SHP77 treated with DMSO at 0.1 percent for 48 hours (cell line): ENCODE results near the gene SYCN.
"Not testable (repeated sequence)": the region's sequence is repeated elsewhere in the genome, so short reads cannot be mapped to it uniquely, and the experiment has no call there.

Experiments
- DNase-seq: peaks from one replicate; lab custom pipeline; 2025; lab: John Stamatoyannopoulos, UW

Gene SYCN, protein sequence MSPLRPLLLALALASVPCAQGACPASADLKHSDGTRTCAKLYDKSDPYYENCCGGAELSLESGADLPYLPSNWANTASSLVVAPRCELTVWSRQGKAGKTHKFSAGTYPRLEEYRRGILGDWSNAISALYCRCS

DNA sequence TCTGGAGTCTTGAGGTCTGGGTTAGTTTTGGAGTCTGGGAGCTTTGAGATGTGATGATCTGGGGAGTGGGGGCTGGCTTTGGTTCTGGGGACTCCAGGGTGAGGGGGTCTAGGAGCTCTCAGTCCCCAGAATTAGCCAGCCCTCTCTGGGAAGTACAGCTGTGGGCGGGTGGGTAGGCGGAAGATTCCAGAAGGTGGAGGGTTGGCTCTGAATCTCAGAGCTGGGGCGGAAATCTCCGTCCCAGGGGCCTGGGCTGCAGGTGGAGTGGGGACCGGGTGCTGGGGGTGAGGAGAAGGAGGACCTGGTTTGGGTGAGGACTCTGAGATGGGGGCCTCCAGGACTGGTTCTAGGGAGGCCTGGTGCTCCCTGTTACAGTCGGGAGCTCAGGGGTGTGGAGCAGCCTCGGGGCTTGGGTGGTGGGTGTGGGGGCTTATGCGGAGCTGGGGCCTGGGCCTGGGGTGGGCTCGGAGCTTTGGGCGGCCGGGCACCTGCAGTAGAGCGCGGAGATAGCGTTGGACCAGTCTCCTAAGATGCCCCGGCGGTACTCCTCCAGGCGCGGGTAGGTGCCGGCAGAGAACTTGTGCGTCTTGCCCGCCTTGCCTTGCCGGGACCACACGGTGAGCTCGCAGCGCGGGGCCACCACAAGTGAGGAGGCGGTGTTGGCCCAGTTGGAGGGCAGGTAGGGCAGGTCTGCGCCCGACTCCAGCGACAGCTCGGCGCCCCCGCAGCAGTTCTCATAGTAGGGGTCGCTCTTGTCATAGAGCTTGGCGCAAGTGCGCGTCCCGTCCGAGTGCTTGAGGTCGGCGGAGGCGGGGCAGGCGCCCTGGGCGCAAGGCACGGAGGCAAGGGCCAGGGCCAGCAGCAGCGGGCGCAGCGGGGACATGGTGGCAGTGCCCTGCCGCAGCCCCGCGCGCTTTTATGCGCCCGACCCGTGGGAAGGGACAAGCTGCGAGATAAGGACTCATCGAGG, at the start of gene SYCN:
Gene SYCN (minus strand): TSS at position 892 of the 970 bp plus-strand sequence. CDS start 9 bp downstream, at position 883.
- DNase-seq: no peak

DNA sequence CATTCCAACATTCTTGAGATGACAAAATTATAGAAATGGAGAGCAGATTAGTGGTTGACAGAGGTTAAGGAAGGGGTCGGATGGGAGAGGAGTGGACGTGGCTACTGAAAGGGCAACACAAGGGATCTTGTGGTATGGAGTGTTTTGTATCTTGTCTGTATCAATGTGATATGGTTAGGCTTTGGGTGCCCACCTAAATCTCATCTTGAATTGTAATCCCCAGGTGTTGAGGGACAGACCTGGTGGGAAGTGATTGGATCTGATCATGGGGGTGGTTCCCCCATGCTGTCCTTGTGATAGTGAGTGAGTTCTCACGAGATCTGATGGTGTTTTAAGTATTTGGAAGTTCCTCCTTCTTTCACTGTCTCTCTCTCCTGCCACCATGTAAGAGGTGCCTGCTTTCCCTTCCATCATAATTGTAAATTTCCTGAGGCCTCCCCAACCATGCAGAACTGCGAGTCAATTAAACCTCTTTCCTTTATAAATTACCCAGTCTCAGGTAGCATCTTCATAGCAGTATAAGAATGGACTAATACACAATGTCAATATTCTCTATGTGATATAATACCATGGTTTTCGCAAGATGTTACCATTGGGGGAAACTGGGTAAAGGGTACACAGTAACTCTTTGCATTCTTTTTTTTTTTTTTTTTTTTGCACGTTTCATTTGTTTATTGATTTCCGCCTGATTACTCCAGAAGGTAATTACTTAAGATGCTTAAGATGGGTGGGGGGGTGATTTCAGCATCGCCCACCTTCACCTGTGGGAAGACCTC, 49.5 kb upstream of the SYCN start:
- DNase-seq: no peak

DNA sequence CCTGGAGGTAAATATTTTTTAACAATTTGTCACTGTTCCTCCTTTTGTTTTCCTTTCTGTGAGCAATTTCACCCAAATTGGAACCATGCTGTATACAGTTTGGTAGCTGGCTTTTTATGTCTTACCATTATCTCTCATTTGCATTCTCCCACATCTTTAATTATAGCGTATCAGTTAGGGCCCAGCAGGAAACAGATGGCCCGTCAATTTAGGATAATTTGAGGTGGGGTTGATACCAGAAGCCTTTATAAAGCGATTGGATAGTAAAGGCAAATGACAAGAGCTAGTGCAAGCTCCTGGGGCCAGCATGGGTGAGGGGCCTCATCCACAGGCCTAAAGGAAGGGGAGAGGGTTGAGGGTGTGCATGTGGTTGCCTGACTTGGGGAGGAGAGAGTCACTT, 48.4 kb upstream of the SYCN start:
- no peak for DNase-seq

DNA sequence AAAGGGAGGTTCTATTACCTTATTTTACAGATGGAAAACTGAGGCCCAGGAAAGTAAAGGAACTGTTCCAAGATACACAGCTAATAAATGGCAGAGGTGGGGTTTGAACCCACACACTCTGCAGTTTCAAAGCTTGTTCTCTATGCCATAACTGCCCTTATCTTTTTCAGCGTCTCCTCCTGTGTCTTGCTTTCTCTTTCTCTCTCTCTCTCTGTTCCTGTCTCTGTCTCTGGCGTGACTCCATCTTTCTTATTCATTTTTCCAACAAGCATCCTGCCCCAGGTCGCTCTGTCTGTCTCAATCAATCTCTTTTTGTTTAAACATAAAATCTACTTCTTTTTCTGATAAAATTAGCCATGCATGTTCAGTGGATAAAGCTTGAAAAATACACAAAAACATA, 47.8 kb upstream of the SYCN start:
- DNase-seq: no peak

DNA sequence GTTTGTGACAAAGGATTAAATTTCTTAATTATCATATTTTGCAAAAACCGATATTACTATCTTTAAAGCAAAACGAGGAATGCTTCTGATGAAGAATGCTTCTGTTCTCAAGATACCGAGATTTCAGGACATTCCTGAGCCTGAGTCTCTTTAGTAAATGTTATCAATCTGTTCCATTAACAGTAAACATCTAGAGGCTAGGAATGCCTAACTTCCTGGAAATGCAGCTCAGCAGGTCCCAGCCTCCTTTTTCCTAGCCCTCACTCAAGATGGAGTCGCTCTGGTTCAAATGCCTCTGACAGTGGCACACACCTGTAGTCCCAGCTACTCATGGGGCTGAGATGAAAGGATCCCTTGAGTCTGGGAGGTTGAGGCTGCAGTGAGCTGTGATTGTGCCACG, 47.0 kb upstream of the SYCN start:
- no peak for DNase-seq

DNA sequence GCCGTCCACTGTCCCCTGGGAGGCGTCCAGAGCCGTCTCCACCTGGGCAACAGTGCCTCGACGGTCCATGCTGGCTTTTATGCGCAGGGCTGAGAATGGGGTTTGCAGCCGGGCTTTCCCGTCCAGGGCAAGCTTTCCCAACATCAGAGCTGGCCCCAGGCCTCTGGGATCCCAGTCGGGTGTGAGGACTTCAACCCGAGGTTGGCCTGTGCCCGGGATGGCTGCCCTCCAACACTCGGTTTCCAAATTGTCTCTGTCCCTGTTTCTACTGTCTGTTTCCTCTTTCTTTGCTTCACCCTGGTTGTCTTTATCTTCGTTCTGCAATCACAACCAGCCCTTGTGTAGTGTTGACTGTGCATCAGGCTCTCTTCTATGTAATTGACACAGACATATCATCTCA, 44.7 kb upstream of the SYCN start, which contains the start of gene IFNL4:
Gene IFNL4 (minus strand): TSS at position 51 of the 400 bp plus-strand sequence.
- DNase-seq: no peak

DNA sequence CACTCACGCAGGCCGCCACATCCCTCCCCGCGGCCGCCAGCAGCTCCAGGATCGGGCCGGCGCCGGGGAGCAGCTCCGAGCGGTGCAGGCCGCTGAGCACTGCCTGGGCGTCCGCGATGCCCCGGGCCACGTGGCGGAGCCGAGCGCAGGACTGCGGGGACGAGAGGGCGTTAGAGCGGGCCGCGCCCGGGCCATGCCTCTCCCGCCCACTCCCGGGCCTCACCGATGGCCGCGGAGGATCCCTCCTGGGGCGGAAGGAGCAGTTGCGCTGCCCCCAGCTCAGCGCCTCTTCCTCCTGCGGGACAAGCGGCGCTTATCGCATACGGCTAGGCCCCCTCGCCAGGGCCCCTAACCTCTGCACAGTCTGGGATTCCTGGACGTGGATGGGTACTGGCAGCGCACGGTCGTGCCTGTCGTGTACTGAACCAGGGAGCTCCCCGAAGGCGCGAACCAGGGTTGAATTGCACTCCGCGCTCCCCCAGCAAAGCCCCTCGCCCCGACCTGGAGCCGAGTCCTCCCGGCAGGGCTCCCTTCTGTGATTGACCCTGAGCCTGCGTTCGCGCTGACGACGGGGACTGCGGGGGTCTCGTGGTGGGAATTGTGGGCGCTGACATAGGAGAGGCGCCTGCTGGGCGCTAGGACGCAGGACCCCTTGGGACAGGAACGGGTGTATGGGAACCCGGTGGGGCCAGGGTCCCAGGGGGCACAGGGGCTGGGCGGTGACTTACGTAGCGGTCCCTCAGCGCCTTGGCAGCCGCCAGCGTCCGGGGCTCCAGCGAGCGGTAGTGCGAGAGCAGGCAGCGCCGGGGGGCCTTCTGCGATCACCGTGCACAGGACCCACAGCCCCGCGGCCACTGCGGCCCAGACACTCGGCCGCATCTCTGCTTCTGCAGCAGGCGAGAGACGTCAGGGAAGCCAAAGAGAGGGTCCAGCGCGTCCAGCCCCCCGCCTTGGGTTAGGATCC, 43.9 kb upstream of the SYCN start:
- DNase-seq: no peak

DNA sequence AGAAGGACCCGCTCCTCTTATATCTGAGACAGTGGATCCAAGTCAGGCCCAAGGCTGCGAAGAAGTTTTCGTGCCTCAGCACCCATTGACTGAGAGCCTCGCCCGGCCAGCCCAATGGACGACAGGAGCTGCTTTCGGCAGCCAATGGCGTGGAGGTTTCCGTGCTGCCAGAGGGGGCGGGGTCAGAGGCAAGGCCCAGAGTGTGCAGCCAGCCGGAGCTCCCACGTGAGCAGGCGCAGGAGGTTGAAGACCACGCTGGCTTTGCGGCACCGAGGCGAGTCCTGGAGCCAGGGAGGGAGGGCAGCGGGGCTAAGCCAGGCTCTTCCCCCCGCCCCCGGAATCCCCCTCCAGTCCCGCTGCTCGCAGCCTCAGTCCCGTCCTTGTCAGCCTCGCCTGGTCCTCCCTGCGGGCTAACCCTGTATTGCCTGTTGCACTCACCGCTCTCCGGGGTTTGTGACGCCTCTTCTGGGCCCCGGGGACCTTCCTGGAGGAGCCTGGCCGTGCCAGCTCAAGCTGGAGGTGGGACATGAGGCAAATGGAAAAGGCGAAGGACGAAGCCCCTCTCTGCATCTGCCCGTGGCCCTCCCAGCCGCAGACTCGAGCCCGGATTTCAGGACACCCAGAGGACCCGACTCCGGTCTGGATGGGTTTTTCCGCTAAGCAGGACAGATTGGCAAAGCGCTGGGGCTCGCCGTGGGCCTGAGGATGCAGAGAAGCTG, 43.0 kb upstream of the SYCN start:
- no peak for DNase-seq

DNA sequence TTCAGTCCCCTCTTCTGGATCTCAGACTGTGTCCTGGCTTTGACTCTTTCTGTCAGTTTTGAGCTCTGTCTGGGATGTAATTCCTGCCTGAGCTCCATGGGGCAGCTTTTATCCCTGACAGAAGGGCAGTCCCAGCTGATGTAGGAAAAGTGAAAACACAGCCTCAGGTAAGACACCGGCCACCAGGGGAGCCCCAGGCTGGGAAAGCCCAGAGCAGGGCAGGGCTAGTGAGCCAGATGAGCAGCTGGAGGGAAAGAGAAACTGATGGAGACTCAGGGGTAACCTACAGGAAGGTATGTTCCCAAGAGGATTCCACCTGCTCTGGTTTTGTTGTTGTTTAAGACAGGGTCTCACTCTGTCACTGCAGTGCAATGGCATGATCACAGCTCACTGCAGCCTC, 41.1 kb upstream of the SYCN start:
- not testable (repeated sequence) for DNase-seq

DNA sequence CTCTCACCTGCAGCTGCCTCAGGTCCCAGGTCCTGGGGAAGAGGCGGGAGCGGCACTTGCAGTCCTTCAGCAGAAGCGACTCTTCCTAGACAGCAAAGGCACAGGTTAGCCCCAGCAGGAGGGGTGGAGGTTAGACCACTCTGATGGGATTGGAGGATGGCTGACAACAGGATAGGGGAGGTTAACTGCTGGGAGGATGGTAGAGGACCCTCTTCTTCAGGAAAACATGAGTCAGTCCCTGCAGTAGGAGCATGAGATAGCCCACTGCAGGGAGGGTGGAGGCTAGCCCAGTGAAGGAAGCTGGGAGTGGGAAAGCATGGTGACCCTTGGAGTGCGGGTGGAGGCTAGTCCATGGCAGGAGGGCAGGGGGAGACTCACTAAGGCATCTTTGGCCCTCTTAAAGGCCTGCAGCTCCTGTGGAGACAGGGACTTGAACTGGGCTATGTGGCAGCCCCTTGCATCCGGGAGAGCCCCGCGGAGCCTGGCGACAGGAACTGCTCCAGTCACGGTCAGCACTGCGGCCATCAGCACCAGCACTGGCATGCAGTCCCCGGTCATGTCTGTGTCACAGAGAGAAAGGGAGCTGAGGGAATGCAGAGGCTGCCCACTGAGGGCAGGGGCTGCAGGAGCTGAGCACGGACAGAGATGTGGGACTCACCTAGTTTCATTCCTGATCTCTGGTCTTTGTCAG, 40.5 kb upstream of the SYCN start, which contains the start of gene IFNL3:
Gene IFNL3 (minus strand): TSS at position 597 of the 691 bp plus-strand sequence. CDS start 39 bp downstream, at position 558.
- DNase-seq: not testable (repeated sequence)

DNA sequence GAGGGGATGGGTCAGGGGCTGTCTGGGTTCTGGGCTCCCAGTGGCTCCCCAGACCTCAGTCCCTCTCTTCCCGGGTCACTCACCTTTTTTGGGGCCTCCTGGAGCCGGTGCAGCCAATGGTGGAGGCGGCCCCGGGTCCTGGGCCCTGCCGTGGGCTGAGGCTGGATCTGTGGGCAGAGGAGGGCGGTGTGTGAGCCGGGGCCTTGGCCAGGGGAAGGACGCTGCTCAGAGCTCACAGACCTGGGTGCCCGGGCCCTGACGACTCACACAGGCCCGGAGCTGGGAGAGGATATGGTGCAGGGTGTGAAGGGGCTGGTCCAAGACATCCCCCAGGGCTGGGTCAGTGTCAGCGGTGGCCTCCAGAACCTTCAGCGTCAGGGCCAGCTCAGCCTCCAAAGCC, 39.7 kb upstream of the SYCN start:
- DNase-seq: not testable (repeated sequence)

DNA sequence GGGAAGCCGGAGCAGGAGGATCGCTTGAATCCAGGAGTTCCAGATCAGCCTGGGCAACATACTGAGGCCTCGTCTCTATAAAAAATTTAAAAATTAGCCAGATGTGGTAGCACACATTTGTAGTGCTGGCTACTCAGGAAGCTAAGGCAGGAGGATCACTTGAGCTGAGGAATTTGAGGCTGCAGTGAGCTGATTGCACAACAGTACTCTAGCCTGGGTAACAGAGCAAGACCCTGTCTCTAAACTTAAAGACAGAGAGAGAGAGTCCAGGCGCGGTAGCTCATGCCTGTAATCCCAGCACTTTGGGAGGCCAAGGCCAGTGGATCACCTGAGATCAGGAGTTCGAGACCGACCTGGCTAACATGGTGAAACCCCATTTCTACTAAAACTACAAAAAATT, 36.4 kb upstream of the SYCN start:
- no peak for DNase-seq

DNA sequence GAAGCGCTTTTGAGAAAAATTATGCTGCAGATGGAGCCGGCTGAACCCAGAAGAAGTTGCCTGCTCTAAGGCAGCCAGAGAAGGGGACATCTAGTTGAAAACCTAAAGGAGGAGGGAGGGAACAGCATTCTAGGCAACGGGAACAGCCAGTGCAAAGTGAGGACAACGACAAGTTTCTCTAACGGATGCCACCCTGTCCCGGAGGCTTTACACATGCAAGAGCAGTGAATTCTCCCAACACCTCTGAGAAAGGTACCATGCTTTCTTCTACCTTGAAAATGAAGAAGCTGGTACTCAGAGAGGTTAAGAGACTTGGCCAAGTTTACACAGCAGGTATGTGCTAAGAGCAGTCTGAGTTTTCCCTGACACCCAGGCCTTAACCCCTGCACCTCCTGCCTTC, 34.9 kb upstream of the SYCN start:
- no peak for DNase-seq

DNA sequence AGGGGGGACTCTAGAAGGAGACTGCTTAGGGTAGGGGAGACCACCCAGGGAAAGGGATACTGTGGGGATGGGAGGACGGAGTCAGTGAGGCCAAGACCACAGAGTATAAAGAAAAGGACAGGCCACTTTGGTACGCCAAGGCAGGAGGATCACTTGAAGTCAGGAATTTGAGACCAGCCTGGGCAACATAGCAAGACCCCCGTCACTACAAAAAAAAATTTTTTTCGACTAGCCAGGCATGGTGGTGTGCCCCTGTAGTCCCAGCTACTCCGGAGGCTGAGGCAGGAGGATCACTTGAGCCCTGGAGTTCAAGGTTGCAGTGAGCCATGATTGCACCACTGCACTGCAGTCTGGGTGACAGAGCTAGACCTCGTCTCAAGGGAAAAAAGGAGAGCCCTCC, 34.1 kb upstream of the SYCN start:
- DNase-seq: no peak

DNA sequence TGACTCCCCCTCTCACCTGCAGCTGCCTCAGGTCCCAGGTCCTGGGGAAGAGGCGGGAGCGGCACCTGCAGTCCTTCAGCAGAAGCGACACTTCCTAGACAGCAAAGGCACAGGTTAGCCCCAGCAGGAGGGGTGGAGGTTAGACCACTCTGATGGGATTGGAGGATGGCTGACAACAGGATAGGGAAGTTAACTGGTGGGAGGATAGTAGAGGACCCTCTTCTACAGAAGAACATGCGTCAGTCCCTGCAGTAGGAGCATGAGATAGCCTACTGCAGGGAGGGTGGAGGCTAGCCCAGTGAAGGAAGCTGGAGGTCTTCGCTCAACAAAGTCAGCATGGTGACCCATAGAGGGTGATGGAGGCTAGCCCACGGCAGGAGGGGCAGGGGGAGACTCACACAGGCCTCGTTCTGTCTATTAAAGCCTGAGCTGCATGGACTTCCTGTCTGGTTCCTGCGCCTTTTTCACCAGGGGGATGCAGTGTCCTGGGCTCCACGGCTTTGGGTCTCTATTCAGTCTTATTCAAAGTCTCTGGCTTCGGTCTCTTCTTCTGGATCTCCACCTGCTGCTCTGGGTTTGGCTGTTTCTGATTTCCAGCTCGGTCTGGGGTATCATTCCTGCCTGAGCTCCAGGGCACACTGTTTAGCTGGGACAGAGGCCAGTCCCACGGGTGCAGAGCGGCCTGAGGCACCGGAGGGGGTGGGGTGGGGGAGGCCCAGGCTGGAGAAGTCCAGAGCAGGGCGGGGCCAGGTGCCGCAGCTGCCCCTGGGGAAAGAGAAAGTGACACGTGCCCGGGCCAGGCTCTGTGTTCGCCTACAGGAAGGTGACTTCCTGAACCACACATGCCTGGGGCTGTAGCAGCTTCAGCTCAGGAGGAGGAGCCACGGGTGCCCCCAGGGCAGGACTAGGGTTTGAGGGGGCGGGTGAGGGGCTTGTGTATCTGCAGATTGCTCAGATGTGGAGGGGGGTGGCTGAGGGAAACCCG, 33.4 kb upstream of the SYCN start:
- peak; percentile 19 for DNase-seq

DNA sequence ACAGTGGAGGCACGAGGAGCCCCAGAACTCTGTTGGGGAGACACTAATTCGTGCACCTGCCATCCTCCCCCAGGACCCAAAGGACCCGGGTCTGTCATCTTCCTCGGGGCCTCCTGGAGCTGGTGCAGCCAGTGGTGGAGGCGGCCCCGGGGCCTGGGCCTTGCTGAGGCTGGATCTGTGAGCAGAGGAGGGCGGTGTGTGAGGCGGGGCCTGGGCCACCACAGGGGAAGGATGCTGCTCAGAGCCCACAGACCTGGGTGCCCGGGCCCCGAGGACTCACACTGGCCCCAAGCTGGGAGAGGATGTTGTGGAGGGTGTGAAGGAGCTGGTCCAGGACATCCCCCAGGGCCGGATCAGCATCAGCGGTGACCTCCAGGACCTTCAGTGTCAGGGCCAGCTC, 32.5 kb upstream of the SYCN start:
- DNase-seq: no peak

DNA sequence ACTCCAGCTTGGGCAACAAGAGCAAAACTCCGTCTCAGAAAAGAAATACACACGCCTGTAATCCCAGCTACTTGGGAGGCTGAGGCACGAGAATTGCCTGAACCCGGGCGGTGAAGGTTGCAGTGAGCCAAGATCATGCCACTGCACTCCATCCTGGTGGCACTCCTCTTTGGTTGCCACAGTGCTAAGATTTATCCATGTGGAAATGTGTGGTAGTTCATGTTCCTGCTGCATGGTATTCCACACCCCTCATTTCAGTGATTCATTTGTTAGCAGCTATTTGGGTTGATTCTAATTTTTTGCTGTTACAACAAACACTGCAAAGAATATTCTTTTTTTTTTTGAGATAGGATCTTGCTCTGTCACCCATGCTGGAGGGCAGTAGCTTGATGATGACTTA, 28.6 kb upstream of the SYCN start:
- DNase-seq: no peak

DNA sequence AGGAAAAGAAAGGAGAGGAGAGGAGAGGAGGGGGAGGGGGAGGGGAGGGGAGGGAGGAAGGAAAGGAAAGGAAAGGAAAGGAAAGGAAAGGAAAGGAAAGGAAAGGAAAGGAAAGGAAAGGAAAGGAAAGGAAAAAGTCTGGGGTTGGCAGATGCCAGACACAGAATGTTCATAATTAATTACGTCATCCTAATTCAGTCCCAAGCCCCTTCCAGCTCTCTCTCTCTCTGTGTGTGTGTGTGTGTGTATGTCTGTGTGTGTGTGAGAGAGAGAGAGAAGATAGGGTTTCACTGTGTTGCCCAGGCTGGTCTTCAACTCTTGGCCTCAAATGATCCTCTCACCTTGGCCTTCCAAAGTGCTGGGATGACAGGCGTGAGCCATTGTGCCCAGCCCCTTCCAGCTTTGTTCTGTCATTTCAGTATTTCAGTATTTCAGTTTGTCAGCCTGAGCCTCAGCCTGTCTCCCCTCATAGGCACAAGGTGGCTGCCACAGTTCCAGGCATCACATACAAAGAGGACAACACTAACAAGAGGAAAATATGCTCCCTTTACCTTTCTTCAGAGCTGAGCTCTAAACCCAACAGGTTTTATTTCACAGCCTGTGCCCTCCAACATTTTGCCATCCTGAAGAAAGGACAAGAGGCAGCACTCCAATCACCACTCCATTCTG, 26.2 kb upstream of the SYCN start:
- no peak for DNase-seq
